ENCODE data around the gene PLEKHN1. TPM values are rescaled to one million over a fixed set of nuclear protein-coding genes. Genes with fewer than 3 reads are reported as not detected.
"Not testable (repeated sequence)": the region's sequence is repeated elsewhere in the genome, so short reads cannot be mapped to it uniquely, and the experiment has no call there.

Gene PLEKHN1
- polyA plus RNA-seq, 6 donors from 2014 or later = not detected

DNA sequence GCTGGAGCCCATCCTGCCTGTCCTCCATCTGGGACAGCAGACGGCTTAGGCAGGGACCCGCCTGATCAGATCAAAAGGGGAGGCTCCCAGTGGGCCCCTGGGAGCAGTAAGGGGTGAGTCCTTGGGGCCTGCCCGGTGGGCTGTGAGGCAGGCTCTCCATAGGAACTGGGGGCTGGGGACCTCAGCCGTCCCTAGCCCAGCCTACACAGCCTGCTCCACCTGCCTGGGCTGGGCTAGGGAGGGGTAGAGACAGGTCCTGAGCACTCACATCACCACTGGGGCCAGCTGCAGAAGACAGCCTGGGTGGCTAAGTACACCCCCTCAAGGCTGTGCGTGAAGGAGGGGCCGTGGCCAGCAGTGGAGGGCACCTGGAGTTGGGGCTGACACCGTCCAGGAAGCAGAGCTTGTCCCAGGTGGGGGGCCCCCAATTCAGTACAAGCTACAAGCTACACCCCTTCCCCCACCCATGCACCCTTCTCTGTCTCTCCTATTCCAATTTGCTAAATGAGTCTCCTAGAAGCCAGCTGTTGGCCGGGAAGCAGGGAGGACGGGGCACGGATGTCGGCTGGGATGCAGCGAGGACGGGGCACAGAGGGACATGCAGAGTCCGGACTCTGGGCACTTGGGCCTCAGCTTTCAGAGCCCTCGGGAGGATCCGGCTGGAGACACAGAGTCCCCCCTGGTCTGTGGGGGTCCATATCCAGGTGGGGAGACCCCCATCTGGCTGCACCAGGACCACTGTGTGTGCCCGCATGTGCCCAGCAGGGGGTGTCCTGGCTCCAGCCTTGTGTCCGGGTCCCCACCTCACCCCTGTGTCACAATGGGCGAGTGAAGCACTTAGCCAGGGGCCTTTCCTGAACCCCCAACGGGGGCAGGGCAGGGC is 48.8 kb downstream of the PLEKHN1 start:
- Mint-ChIP-seq H3K4me1 (peaks cover 11 to 37% (median 31%) of the 10 kb centered on the region in 3 donors), H3K4me3 (peak overlapping the region in 6 of 8 donors; percentile 38 to 100 (median 94)), H3K27ac (peak overlapping the region in 1 of 6 donors; percentile 89), H3K27me3 (peaks cover 0 to 4% (median 0%) of the 10 kb centered on the region in 3 donors), H3K36me3 (no peaks in the 10 kb centered on the region), H3K9me3 (no peaks in the 10 kb centered on the region)
- DNase-seq = no peak
- ATAC-seq (ENCODE audit: low read depth in 2 of 2) = no peak

- DNase-seq; H3K36me3 Mint-ChIP-seq; H3K9me3 Mint-ChIP-seq; ATAC-seq (ENCODE audit: low read depth in 2 of 2): not testable (repeated sequence)
- Mint-ChIP-seq H3K4me1 (peaks cover 16 to 36% (median 31%) of the 10 kb centered on the region in 3 donors), H3K4me3 (peak overlapping the region in 6 of 8 donors; percentile 29 to 77 (median 44)), H3K27me3 (peaks cover 3 to 11% (median 4%) of the 10 kb centered on the region in 3 donors), H3K27ac (peak overlapping the region in 2 of 6 donors; percentile 58 to 71)
These were observed 51.4 kb downstream of the PLEKHN1 start for GRCh38 chr1:1017397-1018320.

DNA sequence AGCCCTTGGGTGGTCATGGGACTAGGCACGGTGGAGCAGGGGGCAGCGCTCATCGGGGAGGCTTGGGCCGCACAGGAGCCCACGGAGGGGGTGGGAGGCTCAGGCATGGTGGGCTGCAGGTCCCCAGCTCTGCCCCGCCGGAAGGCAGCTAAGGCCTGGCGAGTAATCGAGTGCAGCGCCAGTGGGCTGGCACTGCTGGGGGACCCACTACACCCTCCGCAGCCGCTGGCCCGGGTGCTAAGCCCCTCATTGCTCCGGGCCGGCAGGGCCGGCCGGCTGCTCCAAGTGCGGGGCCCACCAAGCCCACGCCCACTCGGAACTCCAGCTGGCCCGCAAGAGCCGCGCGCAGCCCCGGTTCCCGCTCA is 52.0 kb downstream of the PLEKHN1 start:
- H3K27ac Mint-ChIP-seq; DNase-seq; ATAC-seq (ENCODE audit: low read depth in 2 of 2); H3K36me3 Mint-ChIP-seq; H3K9me3 Mint-ChIP-seq: not testable (repeated sequence)
- H3K27me3 Mint-ChIP-seq = peaks cover under 1 to 17% (median 9%) of the 10 kb centered on the region in 3 donors
- peaks cover 14 to 36% (median 25%) of the 10 kb centered on the region in 3 donors for H3K4me1 Mint-ChIP-seq
- H3K4me3 Mint-ChIP-seq = peak overlapping the region in 3 of 8 donors; percentile 42 to 77 (median 44)

DNA sequence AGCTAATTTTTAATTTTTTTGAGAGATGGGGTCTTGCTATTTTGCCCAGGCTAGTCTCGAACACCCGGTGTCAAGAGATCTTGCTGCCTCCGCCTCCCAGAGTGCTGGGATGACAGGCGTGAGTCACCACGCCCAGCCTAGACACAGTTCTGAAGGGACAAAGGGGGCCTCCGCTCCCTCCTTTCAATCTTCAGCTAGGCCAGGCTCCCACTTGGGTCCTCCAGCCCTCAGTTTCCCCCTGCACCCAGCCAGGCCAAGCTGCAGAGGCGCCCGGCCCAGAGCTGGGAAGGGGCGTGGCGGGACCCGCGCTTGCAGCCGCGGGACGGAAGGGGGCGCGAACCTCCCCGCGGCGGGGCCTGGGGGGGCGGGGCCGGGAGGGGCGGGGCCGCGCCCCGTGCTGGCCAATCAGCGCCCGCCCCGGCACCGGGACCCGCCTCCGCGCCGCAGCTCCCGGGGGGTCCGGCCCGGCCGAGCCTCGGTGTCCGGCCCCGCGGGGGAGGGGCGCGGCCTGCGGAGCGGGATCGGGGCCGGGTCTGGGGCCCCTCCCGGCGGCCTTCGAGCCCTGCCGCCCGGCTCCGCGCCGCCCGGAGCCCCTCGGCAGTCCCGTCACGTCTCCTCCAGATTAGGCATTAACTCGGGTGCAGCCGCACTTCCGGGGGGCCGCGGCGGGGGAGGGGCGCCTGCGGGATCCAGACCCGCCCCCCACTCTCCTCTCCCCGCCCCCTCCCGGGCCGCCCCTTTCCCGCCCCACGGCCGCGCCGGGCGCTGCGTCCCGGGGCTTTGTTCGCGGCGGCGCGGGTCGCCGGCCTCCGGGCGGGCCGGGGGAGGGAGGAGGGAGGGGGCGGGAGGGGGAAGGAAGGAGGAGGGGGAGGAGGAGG is 53.1 kb downstream of the PLEKHN1 start:
- ATAC-seq (ENCODE audit: low read depth in 2 of 2) = peak; percentile 79 to 81
- Mint-ChIP-seq H3K4me3 (peak overlapping the region; percentile 54 to 77 (median 65)), H3K27ac (peak overlapping the region in 2 of 6 donors; percentile 72 to 81)

DNA sequence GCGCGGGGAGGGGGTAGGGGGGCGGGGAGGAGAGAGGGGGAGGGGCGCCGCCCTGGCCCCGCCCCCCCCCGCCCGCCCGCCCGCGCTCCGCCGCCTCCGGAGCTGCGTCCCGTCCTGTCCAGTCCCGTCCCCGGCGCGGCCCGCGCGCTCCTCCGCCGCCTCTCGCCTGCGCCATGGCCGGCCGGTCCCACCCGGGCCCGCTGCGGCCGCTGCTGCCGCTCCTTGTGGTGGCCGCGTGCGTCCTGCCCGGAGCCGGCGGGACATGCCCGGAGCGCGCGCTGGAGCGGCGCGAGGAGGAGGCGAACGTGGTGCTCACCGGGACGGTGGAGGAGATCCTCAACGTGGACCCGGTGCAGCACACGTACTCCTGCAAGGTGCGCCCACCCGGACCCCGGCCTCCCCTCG is 53.7 kb downstream of the PLEKHN1 start, which contains the start of gene AGRN:
Gene AGRN, plus strand, starts transcription at position 121 of the 405 bp plus-strand sequence. Its CDS starts 53 bp downstream, at position 174.
- peak within 1 kb of the TSS in 2 of 6 donors; percentile 72 to 81 for H3K27ac Mint-ChIP-seq
- H3K36me3 Mint-ChIP-seq = no peaks in the 10 kb centered on the region
- H3K27me3 Mint-ChIP-seq = peaks cover 0 to 20% (median 10%) of the 10 kb centered on the region in 3 donors
- peaks cover 6 to 20% (median 12%) of the 10 kb centered on the region in 3 donors for H3K4me1 Mint-ChIP-seq
- ATAC-seq (ENCODE audit: low read depth in 2 of 2) (peak in 1 of 2 donors; percentile 6), DNase-seq (no peak)
- H3K9me3 Mint-ChIP-seq = no peaks in the 10 kb centered on the region
- H3K4me3 Mint-ChIP-seq = peak within 1 kb of the TSS; percentile 54 to 80 (median 70)

More for the DNA sequence above, 53.1 kb downstream of the PLEKHN1 start:
- DNase-seq = peak; percentile 81
- H3K36me3 Mint-ChIP-seq = no peaks in the 10 kb centered on the region
- peaks cover 6 to 26% (median 14%) of the 10 kb centered on the region in 3 donors for H3K4me1 Mint-ChIP-seq
- peaks cover 0 to 20% (median 10%) of the 10 kb centered on the region in 3 donors for H3K27me3 Mint-ChIP-seq
- H3K9me3 Mint-ChIP-seq = no peaks in the 10 kb centered on the region

GRCh38 chr1:1020415-1021009 is 54.2 kb downstream of the PLEKHN1 start:
- Mint-ChIP-seq H3K4me3 (peak overlapping the region in 4 of 8 donors; percentile 54 to 80 (median 73)), H3K27ac (no peak overlapping the region), H3K36me3 (no peaks in the 10 kb centered on the region), H3K9me3 (no peaks in the 10 kb centered on the region), H3K27me3 (peaks cover 0 to 20% (median 10%) of the 10 kb centered on the region in 3 donors), H3K4me1 (peaks cover 6 to 17% (median 12%) of the 10 kb centered on the region in 3 donors)
- no peak for DNase-seq
- ATAC-seq (ENCODE audit: low read depth in 2 of 2) = peak; percentile 6 to 13

DNA sequence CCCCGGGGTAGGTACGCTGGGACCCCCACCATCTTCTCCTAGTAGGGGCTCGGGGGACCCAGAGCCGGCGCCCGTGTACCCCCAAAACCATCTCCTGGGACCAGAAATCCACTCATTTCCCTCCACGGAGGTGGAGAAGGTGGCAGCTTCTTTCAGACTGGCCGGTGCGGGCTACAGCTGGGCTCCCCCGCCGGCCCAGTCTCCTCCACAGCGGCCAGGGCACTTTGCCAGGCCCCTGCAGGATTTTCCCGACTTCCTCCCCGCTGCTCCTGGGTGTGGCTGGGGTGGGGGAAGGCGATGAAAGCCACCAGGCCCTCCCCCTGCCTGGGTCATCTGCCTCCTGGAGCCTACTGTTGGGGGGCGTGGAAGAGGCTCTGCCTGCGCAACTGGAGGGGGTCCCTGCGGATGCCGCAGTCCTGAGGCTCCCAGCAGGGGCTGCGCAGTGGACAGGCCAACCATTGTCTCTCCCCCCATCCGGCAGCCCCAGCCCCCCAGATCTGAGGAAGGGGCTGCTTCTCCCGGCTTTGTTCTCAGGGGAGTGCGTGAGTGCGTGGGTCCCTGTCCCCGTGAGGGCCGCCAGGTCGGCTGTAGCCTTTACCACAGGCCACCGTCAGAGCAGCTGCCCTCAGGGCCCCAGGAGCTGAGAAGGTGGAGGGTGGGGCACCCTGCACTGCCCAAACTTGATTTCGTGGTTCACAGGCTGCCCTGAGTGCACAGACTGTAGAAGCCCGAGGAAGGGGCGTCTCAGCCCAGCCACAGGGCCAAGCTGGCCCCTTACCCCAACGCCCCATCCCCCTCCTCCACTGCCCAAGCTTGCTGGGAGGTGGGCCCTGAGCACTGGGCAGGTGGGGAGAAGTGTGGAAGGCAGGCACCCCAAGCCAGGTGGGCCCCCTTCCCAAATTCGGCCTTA is 55.0 kb downstream of the PLEKHN1 start:
- Mint-ChIP-seq H3K27ac (no peak overlapping the region), H3K36me3 (no peaks in the 10 kb centered on the region), H3K4me1 (peaks cover 6 to 17% (median 12%) of the 10 kb centered on the region in 3 donors), H3K27me3 (peaks cover 0 to 20% (median 10%) of the 10 kb centered on the region in 3 donors), H3K4me3 (peak overlapping the region; percentile 29 to 80 (median 60)), H3K9me3 (no peaks in the 10 kb centered on the region)
- DNase-seq (no peak), ATAC-seq (ENCODE audit: low read depth in 2 of 2) (no peak)

GRCh38 chr1:1021920-1022259 is 55.6 kb downstream of the PLEKHN1 start:
- Mint-ChIP-seq H3K9me3 (no peaks in the 10 kb centered on the region), H3K27ac (no peak overlapping the region), H3K4me3 (peak overlapping the region in 3 of 8 donors; percentile 4 to 78 (median 77)), H3K36me3 (no peaks in the 10 kb centered on the region), H3K27me3 (peaks cover 0 to 20% (median 10%) of the 10 kb centered on the region in 3 donors), H3K4me1 (peaks cover 6 to 17% (median 12%) of the 10 kb centered on the region in 3 donors)
- no peak for DNase-seq
- no peak for ATAC-seq (ENCODE audit: low read depth in 2 of 2)

DNA sequence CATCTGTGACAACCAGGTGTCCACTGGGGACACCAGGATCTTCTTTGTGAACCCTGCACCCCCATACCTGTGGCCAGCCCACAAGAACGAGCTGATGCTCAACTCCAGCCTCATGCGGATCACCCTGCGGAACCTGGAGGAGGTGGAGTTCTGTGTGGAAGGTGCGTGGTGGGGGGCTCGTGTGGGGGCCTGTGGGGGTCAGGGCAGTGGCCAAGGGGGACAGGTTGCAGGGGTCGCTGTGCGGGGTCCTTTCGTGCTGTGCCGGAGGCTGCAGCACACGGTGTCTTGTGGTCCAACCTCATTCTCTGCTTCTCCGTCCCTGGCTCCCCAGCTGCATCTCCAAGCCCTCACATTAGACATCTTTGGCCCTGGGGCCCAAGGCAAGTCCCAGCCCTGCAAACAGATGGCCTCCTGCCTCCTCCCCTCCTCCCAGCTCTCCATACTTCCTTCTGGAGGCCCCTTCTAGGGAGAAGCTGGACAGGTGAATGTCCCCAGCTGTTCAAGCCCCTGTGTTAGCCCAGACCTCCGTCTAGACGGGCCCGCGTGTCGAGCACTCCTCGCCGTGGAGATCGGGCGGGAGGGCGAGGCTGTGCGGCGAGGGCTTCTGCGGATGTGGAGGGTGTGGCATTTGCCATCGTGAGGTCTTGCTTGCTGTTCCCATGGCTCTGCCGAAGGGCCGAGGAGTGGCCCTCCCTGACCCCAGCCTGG is 56.2 kb downstream of the PLEKHN1 start:
- ATAC-seq (ENCODE audit: low read depth in 2 of 2) = no peak
- peaks cover 0 to 20% (median 10%) of the 10 kb centered on the region in 3 donors for H3K27me3 Mint-ChIP-seq
- peak overlapping the region in 5 of 8 donors; percentile 20 to 77 (median 53) for H3K4me3 Mint-ChIP-seq
- H3K9me3 Mint-ChIP-seq = no peaks in the 10 kb centered on the region
- H3K4me1 Mint-ChIP-seq = peaks cover 6 to 12% (median 8%) of the 10 kb centered on the region in 3 donors
- H3K36me3 Mint-ChIP-seq = no peaks in the 10 kb centered on the region
- no peak for DNase-seq
- H3K27ac Mint-ChIP-seq = peak overlapping the region in 2 of 6 donors; percentile 56 to 57

DNA sequence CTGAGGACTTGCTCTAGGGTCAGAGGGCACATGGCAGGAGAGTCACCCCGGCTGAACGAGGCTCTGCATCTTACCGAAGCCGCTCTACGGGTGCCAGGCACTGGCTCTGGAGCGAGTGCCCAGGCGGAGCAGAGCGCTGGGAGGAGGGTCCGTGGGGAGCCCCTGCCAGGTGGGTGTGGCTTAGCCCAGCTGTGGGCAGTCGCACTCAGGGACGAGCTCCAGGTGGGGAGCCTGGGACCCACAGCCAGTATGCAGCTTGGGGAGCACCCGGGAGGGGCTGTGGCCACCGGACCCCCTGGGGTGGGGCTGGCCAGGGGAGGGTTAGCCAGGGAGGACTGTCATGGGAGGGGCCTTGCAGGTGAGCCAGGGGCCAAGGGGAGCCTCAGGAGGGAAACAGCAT is 57.4 kb downstream of the PLEKHN1 start:
- no peak for ATAC-seq (ENCODE audit: low read depth in 2 of 2)
- no peak for DNase-seq
- H3K4me3 Mint-ChIP-seq = peak overlapping the region in 2 of 8 donors; percentile 19 to 65

More for the DNA sequence above, 57.4 kb downstream of the PLEKHN1 start:
- Mint-ChIP-seq H3K27me3 (peaks cover 0 to 20% (median 10%) of the 10 kb centered on the region in 3 donors), H3K27ac (no peak overlapping the region), H3K9me3 (no peaks in the 10 kb centered on the region), H3K4me1 (peaks cover 6 to 12% (median 7%) of the 10 kb centered on the region in 3 donors), H3K36me3 (no peaks in the 10 kb centered on the region)

Data from naive B cell (primary cell).